ENCODE data around the gene CFAP73. TPM values are rescaled to one million over a fixed set of nuclear protein-coding genes. Genes with fewer than 3 reads are reported as not detected.

The CFAP73 gene
- total RNA-seq, 1 experiment from 2014 or later = 0.94 TPM

GRCh38 chr12:113104953-113105510 lies 44.5 kb upstream of the CFAP73 start:
- H3K27ac Mint-ChIP-seq = no peak overlapping the region
- H3K9me3 Mint-ChIP-seq = no peaks in the 10 kb centered on the region
- DNase-seq (ENCODE audit: low spot score) (no peak), ATAC-seq (no peak)
- H3K4me3 Mint-ChIP-seq = peak overlapping the region; percentile 38
- no peaks in the 10 kb centered on the region for H3K36me3 Mint-ChIP-seq
- peaks cover 2% of the 10 kb centered on the region for H3K4me1 Mint-ChIP-seq
- ChIA-PET CTCF (interaction anchor here (1.0 to 2.2 kb wide), 12 partner anchors 10 to 112 kb away, joined by 3 to 27 read pairs (median 6); partner anchors contain the start of genes CFAP73 and RASAL1), POLR2A (no interaction called here)
- H3K27me3 Mint-ChIP-seq (ENCODE audit: low read depth) = no peaks in the 10 kb centered on the region; the same call in 1 of the 2 replicates
- no peak for TF ChIP-seq FOXP1 (CRISPR knock-in tag; IDR thresholded peaks at IDR 0.05; ENCODE audit: borderline replicate concordance)
- no peak for TF ChIP-seq GRHL2 (CRISPR knock-in tag; IDR thresholded peaks at IDR 0.05; ENCODE audit: insufficient replicate concordance, severe bottlenecking)
- TF ChIP-seq FOXP4 (CRISPR knock-in tag; IDR thresholded peaks at IDR 0.05) = no peak
- no peak for TF ChIP-seq ZNF425 (CRISPR knock-in tag; conservative IDR thresholded peaks at IDR 0.05)
- TF ChIP-seq USF2 (CRISPR knock-in tag; IDR thresholded peaks at IDR 0.05) = no peak
- TF ChIP-seq CREM (CRISPR knock-in tag; IDR thresholded peaks at IDR 0.05) = no peak
- TF ChIP-seq SMAD3 (CRISPR knock-in tag; IDR thresholded peaks at IDR 0.05; ENCODE audit: borderline replicate concordance) = no peak
- TF ChIP-seq GABPB1 (CRISPR knock-in tag; IDR thresholded peaks at IDR 0.05) = no peak
- no peak for TF ChIP-seq NFATC4 (CRISPR knock-in tag; IDR thresholded peaks at IDR 0.05)
- no peak for TF ChIP-seq ATF1 (CRISPR knock-in tag; IDR thresholded peaks at IDR 0.05)
- TF ChIP-seq E2F5 (CRISPR knock-in tag; IDR thresholded peaks at IDR 0.05) = no peak

- no peak for DNase-seq (ENCODE audit: low spot score)
- peak; percentile 10 for ATAC-seq
- Mint-ChIP-seq H3K27me3 (ENCODE audit: low read depth) (no peaks in the 10 kb centered on the region; the same call in 1 of the 2 replicates), H3K27ac (no peak overlapping the region), H3K9me3 (no peaks in the 10 kb centered on the region), H3K36me3 (no peaks in the 10 kb centered on the region), H3K4me1 (peaks cover 2% of the 10 kb centered on the region), H3K4me3 (no peak overlapping the region)
- ChIA-PET CTCF (no interaction called here), POLR2A (no interaction called here)
- TF ChIP-seq JUN (CRISPR knock-in tag; IDR thresholded peaks at IDR 0.05) (no peak), AR (CRISPR knock-in tag; IDR thresholded peaks at IDR 0.05) (no peak), USF1 (CRISPR knock-in tag; IDR thresholded peaks at IDR 0.05) (no peak), ZNF317 (CRISPR knock-in tag; IDR thresholded peaks at IDR 0.05; ENCODE audit: borderline replicate concordance, low read depth) (no peak), USF2 (CRISPR knock-in tag; IDR thresholded peaks at IDR 0.05) (no peak), E2F4 (CRISPR knock-in tag; IDR thresholded peaks at IDR 0.05; ENCODE audit: borderline replicate concordance, low read depth) (no peak), TEAD4 (CRISPR knock-in tag; IDR thresholded peaks at IDR 0.05) (no peak), FOXP1 (CRISPR knock-in tag; IDR thresholded peaks at IDR 0.05; ENCODE audit: borderline replicate concordance) (no peak), ZNF416 (CRISPR knock-in tag; IDR thresholded peaks at IDR 0.05) (no peak)
Measured at GRCh38 chr12:113105606-113106271, 43.8 kb upstream of the CFAP73 start.
